Stimulated activated naive CD8-positive, alpha-beta T cell treated with anti-CD3 and anti-CD28 coated beads, Interleukin-15, Interleukin-2, amounts not matched to agents 100 ng/mL and 50 ng/mL, for 24 hours (primary cell): ENCODE data around the gene RAC2.
A peak's percentile ranks its signal among the peaks of the same experiment; 100 is the strongest.

Source experiments
- H3K27ac Mint-ChIP-seq: one replicate; pipeline ENCODE4 v1.8.0; 2021; ENCODE audit warnings: mild to moderate bottlenecking, mixed read lengths
- H3K27me3 Mint-ChIP-seq: one replicate; pipeline ENCODE4 v1.8.0; 2021; ENCODE audit warnings: mixed read lengths
- H3K36me3 Mint-ChIP-seq: one replicate; pipeline ENCODE4 v1.8.0; 2021; ENCODE audit warnings: low read depth, mixed read lengths
- H3K4me1 Mint-ChIP-seq: one replicate; pipeline ENCODE4 v1.8.0; 2021; ENCODE audit warnings: low read depth, mixed read lengths
- H3K4me3 Mint-ChIP-seq: one replicate; pipeline ENCODE4 v1.8.0; 2021; ENCODE audit warnings: mild to moderate bottlenecking, mixed read lengths
- H3K9me3 Mint-ChIP-seq: one replicate; pipeline ENCODE4 v1.8.0; 2021; ENCODE audit warnings: mixed read lengths

RAC2 gene

GRCh38 chr22:37267135-37267587, 23.1 kb upstream of the RAC2 start:
- H3K4me1 Mint-ChIP-seq, result peaks cover 38% of the 10 kb centered on the region
- no peaks in the 10 kb centered on the region for H3K9me3 Mint-ChIP-seq
- peak overlapping the region; percentile 84 for H3K4me3 Mint-ChIP-seq
- no peaks in the 10 kb centered on the region for H3K27me3 Mint-ChIP-seq
- H3K27ac Mint-ChIP-seq, result peak overlapping the region; percentile 86
- H3K36me3 Mint-ChIP-seq, result no peaks in the 10 kb centered on the region

GRCh38 chr22:37266581-37267134, 22.6 kb upstream of the RAC2 start:
- peaks cover 38% of the 10 kb centered on the region for H3K4me1 Mint-ChIP-seq
- H3K27ac Mint-ChIP-seq, result no peak overlapping the region
- H3K9me3 Mint-ChIP-seq, result no peaks in the 10 kb centered on the region

GRCh38 chr22:37263966-37264887, 20.2 kb upstream of the RAC2 start:
- Mint-ChIP-seq H3K27ac (no peak overlapping the region), H3K4me3 (no peak overlapping the region), H3K9me3 (no peaks in the 10 kb centered on the region), H3K36me3 (no peaks in the 10 kb centered on the region), H3K27me3 (no peaks in the 10 kb centered on the region), H3K4me1 (peaks cover 39% of the 10 kb centered on the region)

More at GRCh38 chr22:37266581-37267134, 22.6 kb upstream of the RAC2 start:
- Mint-ChIP-seq H3K4me3 (peak overlapping the region; percentile 84), H3K27me3 (no peaks in the 10 kb centered on the region), H3K36me3 (no peaks in the 10 kb centered on the region)

- peaks cover 35% of the 10 kb centered on the region for H3K4me1 Mint-ChIP-seq
- no peak overlapping the region for H3K4me3 Mint-ChIP-seq
- H3K27ac Mint-ChIP-seq, result no peak overlapping the region
These were observed 18.3 kb upstream of the RAC2 start for GRCh38 chr22:37262346-37262745.

GRCh38 chr22:37260901-37261336, 16.9 kb upstream of the RAC2 start:
- Mint-ChIP-seq H3K4me1 (peaks cover 32% of the 10 kb centered on the region), H3K4me3 (no peak overlapping the region), H3K27ac (peak overlapping the region; percentile 38), H3K27me3 (no peaks in the 10 kb centered on the region), H3K9me3 (no peaks in the 10 kb centered on the region), H3K36me3 (no peaks in the 10 kb centered on the region)

More at GRCh38 chr22:37262346-37262745, 18.3 kb upstream of the RAC2 start:
- Mint-ChIP-seq H3K27me3 (no peaks in the 10 kb centered on the region), H3K9me3 (no peaks in the 10 kb centered on the region), H3K36me3 (no peaks in the 10 kb centered on the region)

GRCh38 chr22:37260155-37260795, 16.2 kb upstream of the RAC2 start:
- H3K9me3 Mint-ChIP-seq, result no peaks in the 10 kb centered on the region
- no peak overlapping the region for H3K4me3 Mint-ChIP-seq
- H3K27me3 Mint-ChIP-seq, result no peaks in the 10 kb centered on the region

GRCh38 chr22:37259540-37260029, 15.5 kb upstream of the RAC2 start:
- Mint-ChIP-seq H3K27ac (no peak overlapping the region), H3K9me3 (no peaks in the 10 kb centered on the region), H3K4me3 (no peak overlapping the region)

More at GRCh38 chr22:37260155-37260795, 16.2 kb upstream of the RAC2 start:
- peaks cover 38% of the 10 kb centered on the region for H3K4me1 Mint-ChIP-seq
- H3K27ac Mint-ChIP-seq, result no peak overlapping the region
- no peaks in the 10 kb centered on the region for H3K36me3 Mint-ChIP-seq

GRCh38 chr22:37258753-37259401, 14.8 kb upstream of the RAC2 start:
- H3K4me1 Mint-ChIP-seq, result peaks cover 49% of the 10 kb centered on the region
- no peak overlapping the region for H3K4me3 Mint-ChIP-seq
- no peaks in the 10 kb centered on the region for H3K36me3 Mint-ChIP-seq
- H3K27me3 Mint-ChIP-seq, result no peaks in the 10 kb centered on the region
- H3K27ac Mint-ChIP-seq, result no peak overlapping the region
- H3K9me3 Mint-ChIP-seq, result no peaks in the 10 kb centered on the region

More at GRCh38 chr22:37259540-37260029, 15.5 kb upstream of the RAC2 start:
- Mint-ChIP-seq H3K27me3 (no peaks in the 10 kb centered on the region), H3K4me1 (peaks cover 45% of the 10 kb centered on the region), H3K36me3 (no peaks in the 10 kb centered on the region)

- Mint-ChIP-seq H3K9me3 (no peaks in the 10 kb centered on the region), H3K36me3 (no peaks in the 10 kb centered on the region), H3K27me3 (no peaks in the 10 kb centered on the region), H3K4me3 (no peak overlapping the region), H3K4me1 (peaks cover 49% of the 10 kb centered on the region), H3K27ac (no peak overlapping the region)
These were observed 14.1 kb upstream of the RAC2 start for GRCh38 chr22:37258005-37258752.

- Mint-ChIP-seq H3K4me3 (no peak overlapping the region), H3K27ac (no peak overlapping the region), H3K36me3 (no peaks in the 10 kb centered on the region), H3K4me1 (peaks cover 49% of the 10 kb centered on the region), H3K27me3 (no peaks in the 10 kb centered on the region), H3K9me3 (no peaks in the 10 kb centered on the region)
These were observed 12.1 kb upstream of the RAC2 start for GRCh38 chr22:37256075-37256726.

- H3K9me3 Mint-ChIP-seq, result no peaks in the 10 kb centered on the region
- H3K4me1 Mint-ChIP-seq, result peaks cover 43% of the 10 kb centered on the region
- H3K27ac Mint-ChIP-seq, result peak overlapping the region; percentile 83
- no peak overlapping the region for H3K4me3 Mint-ChIP-seq
- no peaks in the 10 kb centered on the region for H3K36me3 Mint-ChIP-seq
- H3K27me3 Mint-ChIP-seq, result no peaks in the 10 kb centered on the region
These were observed 11.5 kb upstream of the RAC2 start for GRCh38 chr22:37255558-37256006.

- Mint-ChIP-seq H3K27ac (no peak overlapping the region), H3K27me3 (no peaks in the 10 kb centered on the region), H3K4me3 (no peak overlapping the region), H3K9me3 (no peaks in the 10 kb centered on the region), H3K4me1 (peaks cover 39% of the 10 kb centered on the region), H3K36me3 (no peaks in the 10 kb centered on the region)
These were observed 10.8 kb upstream of the RAC2 start for GRCh38 chr22:37254867-37255233.

- H3K4me3 Mint-ChIP-seq, result no peak overlapping the region
- no peaks in the 10 kb centered on the region for H3K9me3 Mint-ChIP-seq
- H3K27ac Mint-ChIP-seq, result no peak overlapping the region
- no peaks in the 10 kb centered on the region for H3K36me3 Mint-ChIP-seq
- H3K4me1 Mint-ChIP-seq, result peaks cover 36% of the 10 kb centered on the region
- H3K27me3 Mint-ChIP-seq, result no peaks in the 10 kb centered on the region
These were observed 10.3 kb upstream of the RAC2 start for GRCh38 chr22:37254209-37254866.
